ENCODE data around the gene POLR1A.

POLR1A gene

DNA sequence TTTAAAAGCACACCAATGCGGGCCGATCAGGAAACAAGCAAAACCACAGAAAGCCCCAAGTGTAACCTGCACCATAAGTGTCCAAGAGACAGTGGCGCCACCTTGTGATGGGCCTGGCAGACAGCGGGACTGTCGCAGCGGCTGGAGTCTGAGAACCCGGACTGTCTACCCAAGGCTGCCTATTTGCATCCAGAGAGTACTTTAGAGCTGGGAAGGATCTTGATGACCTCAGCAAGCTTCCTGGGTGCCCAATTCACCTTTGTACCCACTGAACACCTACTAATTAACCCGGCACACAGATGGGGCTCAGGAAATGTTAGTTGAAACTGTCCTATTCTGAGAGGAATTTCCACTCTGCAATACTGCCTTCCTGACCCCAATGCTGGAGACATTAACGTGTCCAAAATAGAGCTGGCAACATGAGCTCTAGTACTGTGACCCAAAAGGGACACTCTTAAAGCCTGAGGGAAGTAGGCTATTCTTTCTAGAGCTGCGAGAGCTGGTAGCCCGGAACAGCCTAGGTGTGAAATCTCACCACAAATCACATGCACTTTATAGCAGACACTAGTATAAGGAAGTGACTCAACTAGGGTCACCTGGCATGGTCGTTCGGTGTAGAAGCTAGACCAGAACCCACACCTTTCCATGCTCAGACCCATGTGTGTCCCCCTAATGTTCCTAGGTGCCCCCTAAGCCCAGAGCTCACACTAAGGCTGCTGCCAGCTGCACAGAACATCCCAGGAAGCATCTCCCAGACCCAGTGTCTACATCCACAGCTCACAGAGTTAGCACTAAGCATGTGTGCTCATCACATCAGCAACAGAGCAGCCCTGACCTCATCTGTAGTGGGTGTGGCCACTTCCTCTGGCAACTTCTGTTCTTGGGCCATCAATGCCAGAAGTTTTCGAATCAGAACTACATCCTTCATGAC lies 25.4 kb downstream of the POLR1A start:
- peaks cover 13% of the 10 kb centered on the region for H3K4me1 ChIP-seq (ENCODE audit: insufficient read depth, low read length, poor library complexity, severe bottlenecking)
- H2AFZ ChIP-seq (ENCODE audit: low read length) = no peak overlapping the region
- H3K36me3 ChIP-seq (ENCODE audit: insufficient read depth, low read length) = peaks cover 31% of the 10 kb centered on the region; the same call in 1 of the 2 replicates
- H3K9me2 ChIP-seq (replicated peaks; ENCODE audit: low read depth, low read length) = no peaks in the 10 kb centered on the region
- peak overlapping the region; percentile 67 for H3K4me2 ChIP-seq (ENCODE audit: low read depth, low read length, poor library complexity, severe bottlenecking)
- H3F3A ChIP-seq (ENCODE audit: low read depth) = no peaks in the 10 kb centered on the region
- H3K9ac ChIP-seq (ENCODE audit: low read depth, low read length, poor library complexity, severe bottlenecking) = no peak overlapping the region
- no peaks in the 10 kb centered on the region for H4K20me1 ChIP-seq (ENCODE audit: insufficient read depth, low read length, poor library complexity, severe bottlenecking)
- peak overlapping the region; percentile 18 for H3K4me3 ChIP-seq (ENCODE audit: low read length, poor library complexity, severe bottlenecking)
- H3K27me3 ChIP-seq (ENCODE audit: insufficient read depth, low read length, poor library complexity, severe bottlenecking) = no peaks in the 10 kb centered on the region
- TF ChIP-seq, protein P1, sequence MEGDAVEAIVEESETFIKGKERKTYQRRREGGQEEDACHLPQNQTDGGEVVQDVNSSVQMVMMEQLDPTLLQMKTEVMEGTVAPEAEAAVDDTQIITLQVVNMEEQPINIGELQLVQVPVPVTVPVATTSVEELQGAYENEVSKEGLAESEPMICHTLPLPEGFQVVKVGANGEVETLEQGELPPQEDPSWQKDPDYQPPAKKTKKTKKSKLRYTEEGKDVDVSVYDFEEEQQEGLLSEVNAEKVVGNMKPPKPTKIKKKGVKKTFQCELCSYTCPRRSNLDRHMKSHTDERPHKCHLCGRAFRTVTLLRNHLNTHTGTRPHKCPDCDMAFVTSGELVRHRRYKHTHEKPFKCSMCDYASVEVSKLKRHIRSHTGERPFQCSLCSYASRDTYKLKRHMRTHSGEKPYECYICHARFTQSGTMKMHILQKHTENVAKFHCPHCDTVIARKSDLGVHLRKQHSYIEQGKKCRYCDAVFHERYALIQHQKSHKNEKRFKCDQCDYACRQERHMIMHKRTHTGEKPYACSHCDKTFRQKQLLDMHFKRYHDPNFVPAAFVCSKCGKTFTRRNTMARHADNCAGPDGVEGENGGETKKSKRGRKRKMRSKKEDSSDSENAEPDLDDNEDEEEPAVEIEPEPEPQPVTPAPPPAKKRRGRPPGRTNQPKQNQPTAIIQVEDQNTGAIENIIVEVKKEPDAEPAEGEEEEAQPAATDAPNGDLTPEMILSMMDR (conservative IDR thresholded peaks at IDR 0.05; ENCODE audit: low read length) = peak; percentile 94
- TF ChIP-seq EZH2phosphoT487 (IDR thresholded peaks at IDR 0.05; ENCODE audit: borderline replicate concordance) = no peak
- no peaks in the 10 kb centered on the region for H3K9me3 ChIP-seq (ENCODE audit: insufficient read depth, low read depth, low read length)
- no peaks in the 10 kb centered on the region for H3K79me2 ChIP-seq (ENCODE audit: insufficient read depth, low read length)

DNA sequence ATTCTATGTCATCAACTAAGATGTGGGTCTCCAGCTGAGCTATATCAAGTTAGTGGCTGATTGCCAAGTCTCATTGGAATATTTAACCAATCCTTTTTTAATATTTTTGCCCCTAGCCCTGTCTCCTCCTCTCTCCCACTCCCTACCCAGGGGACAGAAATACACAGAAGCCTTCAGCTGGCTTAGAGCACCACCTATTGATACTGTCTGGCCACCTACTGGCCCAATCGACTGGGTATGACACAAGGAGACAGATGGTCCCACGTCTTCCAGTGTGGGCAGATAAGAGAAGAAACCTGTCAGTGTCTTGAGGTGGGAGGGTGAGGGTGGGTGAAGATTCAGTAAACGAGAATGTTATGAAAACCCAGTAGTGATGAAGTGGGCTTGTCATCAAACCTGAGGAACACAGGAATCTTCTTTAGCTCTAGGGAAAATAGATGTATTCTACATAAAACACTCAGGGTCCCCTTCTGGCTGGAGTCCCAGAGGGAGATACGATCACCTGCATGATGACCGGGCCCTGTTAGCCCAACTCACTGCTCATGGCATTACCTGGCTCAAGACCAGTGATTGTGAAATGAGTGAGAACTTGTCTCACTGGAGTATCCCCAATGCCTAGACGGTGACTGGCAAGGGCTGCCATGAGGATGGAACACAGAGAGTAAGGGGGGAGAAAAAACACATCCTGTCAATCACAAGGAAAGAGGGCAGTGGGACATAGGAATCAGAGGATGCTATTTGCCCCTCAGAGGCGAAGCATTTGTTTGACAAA lies 26.7 kb downstream of the POLR1A start:
- H2AFZ ChIP-seq (ENCODE audit: low read length) = no peak overlapping the region
- no peaks in the 10 kb centered on the region for H3K27me3 ChIP-seq (ENCODE audit: insufficient read depth, low read length, poor library complexity, severe bottlenecking)
- peaks cover 38% of the 10 kb centered on the region; the same call in 1 of the 2 replicates for H3K36me3 ChIP-seq (ENCODE audit: insufficient read depth, low read length)
- TF ChIP-seq EZH2phosphoT487 (IDR thresholded peaks at IDR 0.05; ENCODE audit: borderline replicate concordance) = no peak
- TF ChIP-seq, protein P1 (conservative IDR thresholded peaks at IDR 0.05; ENCODE audit: low read length) = peak; percentile 90
- no peaks in the 10 kb centered on the region for H3K9me2 ChIP-seq (replicated peaks; ENCODE audit: low read depth, low read length)
- peaks cover 17% of the 10 kb centered on the region for H3K4me1 ChIP-seq (ENCODE audit: insufficient read depth, low read length, poor library complexity, severe bottlenecking)
- no peak overlapping the region for H3K4me3 ChIP-seq (ENCODE audit: low read length, poor library complexity, severe bottlenecking)
- H3K9ac ChIP-seq (ENCODE audit: low read depth, low read length, poor library complexity, severe bottlenecking) = no peak overlapping the region
- no peaks in the 10 kb centered on the region for H3K79me2 ChIP-seq (ENCODE audit: insufficient read depth, low read length)
- H3K4me2 ChIP-seq (ENCODE audit: low read depth, low read length, poor library complexity, severe bottlenecking) = peak overlapping the region; percentile 67
- no peaks in the 10 kb centered on the region for H3F3A ChIP-seq (ENCODE audit: low read depth)
- no peaks in the 10 kb centered on the region for H4K20me1 ChIP-seq (ENCODE audit: insufficient read depth, low read length, poor library complexity, severe bottlenecking)
- H3K9me3 ChIP-seq (ENCODE audit: insufficient read depth, low read depth, low read length) = no peaks in the 10 kb centered on the region

DNA sequence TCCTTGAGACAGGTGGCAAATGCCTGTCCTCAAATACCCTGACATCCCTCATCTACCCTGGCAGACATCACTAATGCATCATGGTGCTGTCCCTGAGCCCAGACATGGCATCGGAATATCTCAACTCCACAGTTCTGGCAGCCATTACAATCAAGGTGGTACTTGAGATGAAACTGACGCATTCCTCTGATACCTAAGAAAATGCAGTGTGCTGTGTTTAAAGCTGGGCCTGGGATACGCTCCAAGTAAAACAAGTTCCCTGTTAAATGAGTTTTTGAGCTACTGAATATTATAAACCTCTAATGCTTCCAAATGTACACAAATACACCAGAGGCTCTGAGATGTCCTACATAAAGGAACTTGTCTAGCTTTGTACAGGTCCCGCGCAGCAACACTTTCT lies 29.8 kb downstream of the POLR1A start:
- H3K36me3 ChIP-seq (ENCODE audit: insufficient read depth, low read length) = peaks cover 42% of the 10 kb centered on the region
- no peaks in the 10 kb centered on the region for H4K20me1 ChIP-seq (ENCODE audit: insufficient read depth, low read length, poor library complexity, severe bottlenecking)
- no peaks in the 10 kb centered on the region for H3K79me2 ChIP-seq (ENCODE audit: insufficient read depth, low read length)

More for the DNA sequence above, 29.8 kb downstream of the POLR1A start:
- Histone ChIP-seq H3K9ac (ENCODE audit: low read depth, low read length, poor library complexity, severe bottlenecking) (no peak overlapping the region), H3K27me3 (ENCODE audit: insufficient read depth, low read length, poor library complexity, severe bottlenecking) (no peaks in the 10 kb centered on the region), H3F3A (ENCODE audit: low read depth) (peaks cover 12% of the 10 kb centered on the region), H3K4me1 (ENCODE audit: insufficient read depth, low read length, poor library complexity, severe bottlenecking) (peaks cover 45% of the 10 kb centered on the region), H3K9me3 (ENCODE audit: insufficient read depth, low read depth, low read length) (no peaks in the 10 kb centered on the region), H2AFZ (ENCODE audit: low read length) (no peak overlapping the region), H3K4me2 (ENCODE audit: low read depth, low read length, poor library complexity, severe bottlenecking) (no peak overlapping the region), H3K4me3 (ENCODE audit: low read length, poor library complexity, severe bottlenecking) (no peak overlapping the region), H3K9me2 (replicated peaks; ENCODE audit: low read depth, low read length) (no peaks in the 10 kb centered on the region)
- TF ChIP-seq, protein P1 (conservative IDR thresholded peaks at IDR 0.05; ENCODE audit: low read length) = no peak
- no peak for TF ChIP-seq EZH2phosphoT487 (IDR thresholded peaks at IDR 0.05; ENCODE audit: borderline replicate concordance)

Measured in Loucy (cell line).